ENCODE results near the gene PDLIM5.

PDLIM5 gene

GRCh38 chr4:94582517-94582916 is 130.8 kb downstream of the PDLIM5 start:
- no peak overlapping the region for H3K4me3 ChIP-seq (ENCODE audit: low read depth, low read length)
- no peak for DNase-seq (ENCODE audit: low read depth)
- TF ChIP-seq CTCF (IDR thresholded peaks at IDR 0.05; ENCODE audit: low read depth, low read length, missing control alignments), result no peak

- no peak overlapping the region for H3K4me3 ChIP-seq (ENCODE audit: low read depth, low read length)
- DNase-seq (ENCODE audit: low read depth), result no peak
- no peak for TF ChIP-seq CTCF (IDR thresholded peaks at IDR 0.05; ENCODE audit: low read depth, low read length, missing control alignments)
Measured at GRCh38 chr4:94583914-94584641, 132.3 kb downstream of the PDLIM5 start.

GRCh38 chr4:94588896-94589693 is 137.4 kb downstream of the PDLIM5 start:
- TF ChIP-seq CTCF (IDR thresholded peaks at IDR 0.05; ENCODE audit: low read depth, low read length, missing control alignments), result no peak
- DNase-seq (ENCODE audit: low read depth), result no peak
- no peak overlapping the region for H3K4me3 ChIP-seq (ENCODE audit: low read depth, low read length)

- no peak for DNase-seq (ENCODE audit: low read depth)
- no peak overlapping the region for H3K4me3 ChIP-seq (ENCODE audit: low read depth, low read length)
- no peak for TF ChIP-seq CTCF (IDR thresholded peaks at IDR 0.05; ENCODE audit: low read depth, low read length, missing control alignments)
Measured at GRCh38 chr4:94590493-94590892, 138.8 kb downstream of the PDLIM5 start.

GRCh38 chr4:94591289-94591688 is 139.5 kb downstream of the PDLIM5 start:
- no peak for TF ChIP-seq CTCF (IDR thresholded peaks at IDR 0.05; ENCODE audit: low read depth, low read length, missing control alignments)
- H3K4me3 ChIP-seq (ENCODE audit: low read depth, low read length), result no peak overlapping the region
- no peak for DNase-seq (ENCODE audit: low read depth)

- no peak for DNase-seq (ENCODE audit: low read depth)
- TF ChIP-seq CTCF (IDR thresholded peaks at IDR 0.05; ENCODE audit: low read depth, low read length, missing control alignments), result no peak
- H3K4me3 ChIP-seq (ENCODE audit: low read depth, low read length), result no peak overlapping the region
Measured at GRCh38 chr4:94595013-94595412, 143.3 kb downstream of the PDLIM5 start.

Data from GM12864 (cell line).